ENCODE data around the gene FAM229A.
A peak's percentile ranks its signal among the peaks of the same experiment; 100 is the strongest.

DNA sequence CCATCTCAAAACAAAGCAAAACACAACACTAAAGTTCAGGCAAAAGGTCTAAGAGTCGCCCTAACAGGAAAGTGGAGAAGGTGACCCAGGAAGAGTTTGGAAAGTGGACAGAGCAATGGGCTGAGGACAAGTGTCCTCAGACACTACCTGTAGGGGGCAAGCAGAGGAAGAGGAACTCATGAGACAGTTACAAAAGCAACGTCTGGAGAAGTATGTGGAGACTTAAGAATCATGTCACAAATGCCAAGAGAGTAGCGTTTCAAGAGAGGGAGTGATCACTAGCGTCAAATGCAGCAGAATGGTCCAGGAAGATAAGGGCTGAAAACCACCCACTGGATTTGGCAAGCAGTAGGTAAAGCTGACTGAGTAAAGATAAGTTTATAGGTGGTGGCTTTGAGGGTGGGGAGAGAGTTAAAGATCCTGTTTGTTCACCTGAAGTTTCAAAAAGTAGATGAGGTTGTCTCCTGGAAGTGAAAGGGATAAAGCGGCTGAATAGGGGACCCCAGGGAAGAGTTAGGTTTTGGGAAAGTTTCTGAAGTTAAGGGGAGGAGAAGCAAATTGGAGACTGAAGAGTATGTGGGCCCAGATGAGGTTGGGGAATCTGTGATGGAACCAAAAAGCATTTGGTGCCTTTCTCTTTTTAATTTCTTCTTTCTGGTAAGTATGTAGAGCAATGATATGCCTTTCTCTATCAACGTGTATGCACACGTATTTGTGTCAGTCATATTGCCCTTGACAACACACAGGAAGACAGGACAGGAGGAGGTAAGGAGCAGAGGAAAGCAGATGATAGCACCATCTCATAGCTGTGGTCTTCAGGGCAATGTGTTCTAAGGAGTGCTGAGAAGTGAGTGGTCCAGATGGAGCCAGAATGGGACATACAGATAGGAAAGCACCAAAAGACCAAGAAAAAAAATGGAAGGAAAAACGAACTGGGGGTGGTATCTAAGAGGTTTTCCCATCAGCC lies 28.9 kb upstream of the FAM229A start:
- TF ChIP-seq SMC3 (conservative IDR thresholded peaks at IDR 0.05; ENCODE audit: insufficient read depth, low read depth, low read length) (0 out of 2 replicates have a peak, but pooled peaks have one; percentile 18), XRCC5 (IDR thresholded peaks at IDR 0.05; ENCODE audit: low read depth, low read length) (peak; percentile 77), MECOM (CRISPR knock-in tag; IDR thresholded peaks at IDR 0.05) (peak; percentile 69; the same call in 1 of the 2 replicates), NCOR1 (IDR thresholded peaks at IDR 0.05) (peak; percentile 99), MXI1 (IDR thresholded peaks at IDR 0.05; ENCODE audit: low read depth, low read length) (peak; percentile 70; the same call in 1 of the 2 replicates), TEAD1 (CRISPR knock-in tag; IDR thresholded peaks at IDR 0.05) (peak; percentile 67 to 75; a peak in 3 of 4 replicates), TCF3 (CRISPR knock-in tag; IDR thresholded peaks at IDR 0.05) (peak; percentile 99), TBP (optimal IDR thresholded peaks at IDR 0.05; ENCODE audit: low read depth, low read length) (peak; percentile 46), RBM34 (IDR thresholded peaks at IDR 0.05; ENCODE audit: borderline replicate concordance, insufficient read depth, low read length) (no peak), SPI1 (IDR thresholded peaks at IDR 0.05; ENCODE audit: borderline replicate concordance, low read depth, low read length) (peak; percentile 88), BRF2 (IDR thresholded peaks at IDR 0.05; ENCODE audit: borderline replicate concordance, insufficient read depth, insufficient read length) (no peak), POLR2AphosphoS5 (IDR thresholded peaks at IDR 0.05; ENCODE audit: control insufficient read depth, insufficient read depth, low read depth, low read length) (peak; percentile 99), NFYB (IDR thresholded peaks at IDR 0.05; ENCODE audit: extremely low read depth, insufficient read length) (no peak), BHLHE40 (IDR thresholded peaks at IDR 0.05; ENCODE audit: low read length) (peak; percentile 69)

Data from K562 (cell line).